Measurements from ENCODE around the gene SSTR3. TPM values are rescaled to one million over a fixed set of nuclear protein-coding genes. Genes with fewer than 3 reads are reported as not detected.
"Not testable (repeated sequence)": the region's sequence is repeated elsewhere in the genome, so short reads cannot be mapped to it uniquely, and the experiment has no call there.

Gene SSTR3
- total RNA-seq, 2 donors from 2014 or later = 0.17 TPM; not detected in 1

GRCh38 chr22:37177755-37178154, 34.5 kb downstream of the SSTR3 start:
- no peak for DNase-seq
- ATAC-seq = no peak
- intact Hi-C loops (cut with DNase I, micrococcal nuclease) = no loop called here

GRCh38 chr22:37177221-37177620, 35.1 kb downstream of the SSTR3 start:
- ATAC-seq (no peak), DNase-seq (no peak)
- intact Hi-C loops (cut with DNase I, micrococcal nuclease) = no loop called here

DNA sequence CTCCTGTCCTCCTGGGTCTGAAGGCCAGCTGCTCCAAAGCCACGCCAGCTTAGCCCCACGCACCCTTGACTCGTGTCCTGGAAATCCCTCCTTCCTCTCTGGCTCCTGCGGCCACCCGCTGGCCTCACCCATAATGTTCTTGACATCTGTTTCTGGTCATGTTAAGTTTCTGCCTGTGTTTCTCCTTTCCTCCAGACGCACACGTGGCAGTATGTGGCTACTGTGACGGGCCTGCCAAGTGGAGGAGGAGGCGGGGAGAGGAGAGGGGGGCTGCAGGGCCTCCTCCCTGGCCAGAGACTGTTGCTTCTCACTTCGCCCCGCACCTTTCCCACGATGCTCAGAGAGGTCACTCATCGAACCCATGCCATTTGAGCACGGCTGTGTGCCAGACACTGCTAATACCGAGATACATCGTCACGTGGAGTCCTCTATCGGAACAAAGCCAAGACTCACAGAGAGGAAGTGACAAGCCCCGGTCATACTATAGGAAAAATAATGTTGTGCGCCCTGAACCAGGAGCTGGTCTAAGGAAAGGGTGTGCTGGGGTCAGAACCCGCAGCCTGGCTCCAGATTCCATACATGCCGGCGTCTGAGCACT, 35.7 kb downstream of the SSTR3 start:
- ATAC-seq (no peak), DNase-seq (peak; percentile 57 to 62)
- intact Hi-C loops (cut with DNase I, micrococcal nuclease) = no loop called here

DNA sequence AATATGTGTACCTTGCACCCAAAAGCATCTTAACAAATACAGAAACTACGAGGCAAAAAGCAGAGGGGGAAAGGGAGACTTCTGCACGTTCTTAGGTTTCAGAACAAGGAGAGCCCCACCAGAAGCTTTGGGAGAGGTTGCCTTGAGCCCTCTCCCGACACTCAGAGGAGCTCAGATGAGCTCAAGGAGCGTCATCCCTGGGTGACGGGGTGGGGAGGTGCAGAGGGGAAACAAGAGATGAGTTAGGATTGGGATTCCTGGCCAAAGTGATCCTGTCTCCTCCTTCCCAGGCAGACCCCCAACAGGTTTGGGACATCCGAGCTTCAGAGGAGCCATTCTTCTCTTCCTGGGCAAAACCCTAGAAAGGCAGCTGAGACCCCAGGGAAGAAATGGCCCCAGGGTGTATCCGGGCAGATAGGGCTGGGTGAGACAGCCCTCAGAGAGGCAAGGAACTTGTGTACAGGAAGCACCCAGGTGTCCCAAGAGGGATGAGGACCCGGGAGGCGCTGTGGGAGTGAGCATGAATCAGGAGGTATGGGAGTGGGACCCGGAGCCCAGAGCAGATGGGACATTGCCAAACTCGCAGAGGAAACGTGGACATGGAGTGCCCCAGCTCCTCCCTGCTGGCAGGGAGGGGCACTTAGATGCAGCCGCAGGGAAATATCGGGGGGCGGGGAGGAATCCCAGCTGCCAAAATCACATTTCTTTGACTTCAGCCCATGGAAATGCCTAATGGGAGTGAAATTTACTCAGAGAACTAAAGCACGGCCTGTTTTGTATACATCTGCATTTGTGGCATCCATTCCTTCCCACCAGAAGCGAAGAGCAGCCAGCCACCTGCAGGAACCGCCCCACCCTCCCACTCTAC, 36.6 kb downstream of the SSTR3 start:
- intact Hi-C loops (cut with DNase I, micrococcal nuclease) = no loop called here
- no peak for ATAC-seq

GRCh38 chr22:37174964-37175363, 37.3 kb downstream of the SSTR3 start:
- intact Hi-C loops (cut with DNase I, micrococcal nuclease) = no loop called here
- ATAC-seq (no peak), DNase-seq (peak in 1 of 2 donors; percentile 17)

More for the DNA sequence above, 36.6 kb downstream of the SSTR3 start:
- peak in 1 of 2 donors; percentile 36 for DNase-seq

- ATAC-seq (no peak), DNase-seq (peak in 1 of 2 donors; percentile 30)
- intact Hi-C loops (cut with DNase I, micrococcal nuclease) = no loop called here
Measured at GRCh38 chr22:37173709-37174108, 38.6 kb downstream of the SSTR3 start.

DNA sequence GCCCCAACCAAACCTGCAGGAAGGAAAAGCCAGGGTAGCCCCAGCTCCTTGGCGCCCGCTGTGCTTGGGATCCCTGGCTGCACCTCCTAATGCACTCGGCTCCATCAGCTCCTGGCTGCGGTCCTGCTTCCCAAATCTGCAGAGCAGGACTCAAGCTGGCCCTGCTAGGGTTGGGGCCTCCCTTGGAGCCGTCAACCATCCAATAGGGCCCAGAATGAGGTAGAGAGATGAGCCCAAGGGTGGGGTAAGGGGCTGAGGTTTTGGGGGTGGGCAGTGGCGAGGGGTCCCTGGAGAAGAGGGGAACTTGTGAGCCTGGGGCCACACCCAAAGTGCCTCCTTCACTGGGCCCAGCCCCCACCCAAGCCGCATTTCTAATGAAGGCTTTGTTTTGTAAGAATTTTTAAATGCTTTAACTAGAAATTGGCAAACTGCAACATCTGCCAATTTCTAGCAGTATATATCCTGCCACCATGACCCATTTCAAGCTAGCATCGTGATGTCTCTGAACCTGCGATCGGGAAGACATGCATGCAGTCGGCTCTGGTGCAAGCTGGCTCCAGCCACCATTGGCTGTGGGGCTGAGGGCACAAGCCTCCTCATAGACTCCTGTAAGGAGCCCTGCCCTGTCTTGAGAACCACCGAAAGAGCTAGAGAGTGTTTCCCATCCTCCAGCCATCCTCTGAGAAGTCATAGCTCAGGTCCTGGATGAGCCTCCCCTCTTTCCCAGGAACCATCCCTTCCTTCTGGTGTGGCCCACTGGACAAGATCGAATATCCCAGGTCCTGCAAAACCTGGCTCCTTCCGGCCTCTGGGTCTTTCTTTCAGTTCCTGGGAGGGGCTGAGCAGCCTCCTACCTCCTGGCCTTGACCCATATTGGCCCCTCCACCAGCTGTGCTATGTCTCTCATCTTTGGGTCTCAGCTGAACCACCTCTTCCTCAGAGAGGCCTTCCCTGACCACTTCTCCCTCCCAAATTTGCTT, 39.7 kb downstream of the SSTR3 start:
- DNase-seq = peak in 1 of 2 donors; percentile 23
- ATAC-seq = no peak
- intact Hi-C loops (cut with DNase I, micrococcal nuclease) = no loop called here

GRCh38 chr22:37171662-37172061, 40.6 kb downstream of the SSTR3 start:
- DNase-seq = no peak
- ATAC-seq = no peak
- intact Hi-C loops (cut with DNase I, micrococcal nuclease) = no loop called here

DNA sequence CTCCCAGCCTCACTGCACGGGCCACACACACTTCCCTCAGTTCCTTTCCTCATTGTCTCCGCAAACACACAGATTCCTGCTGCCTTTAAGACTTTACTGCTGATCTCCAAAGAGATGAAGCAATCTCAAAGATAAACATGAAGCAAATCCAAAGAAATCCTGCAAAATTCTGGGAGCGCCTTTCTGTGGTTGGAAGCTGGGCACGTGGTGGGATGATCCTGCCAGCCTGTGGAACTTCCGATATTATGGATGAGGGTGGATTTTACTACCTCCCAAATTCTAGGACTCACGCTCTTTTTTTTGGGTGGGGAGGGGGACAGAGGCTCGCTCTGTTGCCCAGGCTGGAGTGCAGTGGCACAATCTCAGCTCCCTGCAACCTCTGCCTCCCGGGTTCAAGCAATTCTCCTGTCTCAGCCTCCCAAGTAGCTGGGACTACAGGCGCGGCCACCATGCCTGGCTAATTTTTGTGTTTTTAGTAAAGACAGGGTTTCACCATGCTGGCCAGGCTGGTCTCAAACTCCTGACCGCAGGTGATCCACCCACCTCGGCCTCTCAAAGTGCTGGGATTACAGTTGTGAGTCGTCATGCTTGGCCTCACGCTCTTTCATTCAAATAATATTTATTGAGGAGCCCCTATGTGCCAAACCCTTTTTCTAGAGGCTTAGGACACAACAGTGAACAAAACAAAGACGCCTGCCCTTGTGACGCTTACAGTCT, 41.4 kb downstream of the SSTR3 start:
- DNase-seq = peak in 1 of 2 donors; percentile 16
- ATAC-seq; intact Hi-C loops (cut with DNase I, micrococcal nuclease): not testable (repeated sequence)

GRCh38 chr22:37169947-37170688, 42.2 kb downstream of the SSTR3 start:
- ATAC-seq = no peak
- peak in 1 of 2 donors; percentile 24 for DNase-seq
- intact Hi-C loops (cut with DNase I, micrococcal nuclease) = loop anchor here in 1 of 2 donors (5.0 kb wide), 1 partner anchor 32 kb away; no protein-coding TSS in a partner anchor

DNA sequence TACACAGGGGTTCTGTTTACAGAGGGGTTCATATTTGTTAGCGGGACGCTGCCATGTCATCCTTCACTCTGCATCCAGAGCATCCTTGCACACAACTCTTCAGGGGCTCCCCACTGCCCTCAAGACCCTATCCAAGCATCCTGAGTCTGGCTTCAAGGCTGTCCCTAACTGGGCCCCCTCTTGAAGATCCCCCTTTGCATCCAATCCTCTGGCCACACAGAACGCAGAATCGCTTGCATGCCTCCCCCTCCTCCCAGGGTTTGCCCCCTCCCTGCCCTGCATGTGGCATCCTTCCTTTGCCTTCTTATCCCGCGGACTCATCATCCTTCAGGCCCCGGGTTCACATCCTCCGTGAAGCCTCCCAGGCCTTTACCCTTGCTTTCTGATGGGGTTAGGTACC, 42.9 kb downstream of the SSTR3 start:
- intact Hi-C loops (cut with DNase I, micrococcal nuclease) = loop anchor here in 1 of 2 donors (5.0 kb wide), 1 partner anchor 33 kb away; no protein-coding TSS in a partner anchor
- peak in 1 of 2 donors; percentile 20 for DNase-seq

DNA sequence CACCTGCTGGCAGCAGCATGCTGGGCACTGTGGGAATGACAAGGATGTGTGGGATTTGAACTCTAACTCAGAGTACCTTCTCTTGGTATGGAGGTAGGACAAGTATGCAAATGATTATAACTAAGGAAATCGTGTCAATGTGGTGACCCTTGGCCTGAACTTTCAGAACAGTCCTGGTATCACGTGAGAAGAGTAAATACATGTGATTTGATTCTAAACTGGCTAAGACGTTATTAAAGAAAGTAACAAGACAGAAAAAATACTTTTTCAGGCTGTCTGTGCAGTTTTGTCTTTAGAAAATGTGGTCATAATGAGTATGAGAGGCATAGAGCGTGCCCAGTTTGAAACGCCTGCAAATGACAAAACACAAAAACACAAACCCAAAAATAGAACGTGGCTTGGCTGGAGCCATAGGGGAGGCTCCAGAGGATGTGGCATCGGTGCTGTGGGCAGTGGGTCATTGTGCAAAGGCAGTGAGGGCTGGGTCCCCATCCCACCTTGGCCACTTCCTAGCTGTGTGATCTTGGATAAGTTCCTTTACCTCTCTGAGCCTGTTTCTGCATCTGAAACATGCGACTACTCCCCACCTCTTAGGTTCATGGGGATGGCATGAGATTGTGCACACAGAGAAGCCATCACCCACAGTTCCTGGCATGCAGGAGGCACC, 44.2 kb downstream of the SSTR3 start:
- intact Hi-C loops (cut with DNase I, micrococcal nuclease) = loop anchor here in 1 of 2 donors (5.0 kb wide), 1 partner anchor 34 kb away; no protein-coding TSS in a partner anchor
- ATAC-seq (peak; percentile 72), DNase-seq (peak in 1 of 2 donors; percentile 45)

More for the DNA sequence above, 42.9 kb downstream of the SSTR3 start:
- ATAC-seq = no peak

DNA sequence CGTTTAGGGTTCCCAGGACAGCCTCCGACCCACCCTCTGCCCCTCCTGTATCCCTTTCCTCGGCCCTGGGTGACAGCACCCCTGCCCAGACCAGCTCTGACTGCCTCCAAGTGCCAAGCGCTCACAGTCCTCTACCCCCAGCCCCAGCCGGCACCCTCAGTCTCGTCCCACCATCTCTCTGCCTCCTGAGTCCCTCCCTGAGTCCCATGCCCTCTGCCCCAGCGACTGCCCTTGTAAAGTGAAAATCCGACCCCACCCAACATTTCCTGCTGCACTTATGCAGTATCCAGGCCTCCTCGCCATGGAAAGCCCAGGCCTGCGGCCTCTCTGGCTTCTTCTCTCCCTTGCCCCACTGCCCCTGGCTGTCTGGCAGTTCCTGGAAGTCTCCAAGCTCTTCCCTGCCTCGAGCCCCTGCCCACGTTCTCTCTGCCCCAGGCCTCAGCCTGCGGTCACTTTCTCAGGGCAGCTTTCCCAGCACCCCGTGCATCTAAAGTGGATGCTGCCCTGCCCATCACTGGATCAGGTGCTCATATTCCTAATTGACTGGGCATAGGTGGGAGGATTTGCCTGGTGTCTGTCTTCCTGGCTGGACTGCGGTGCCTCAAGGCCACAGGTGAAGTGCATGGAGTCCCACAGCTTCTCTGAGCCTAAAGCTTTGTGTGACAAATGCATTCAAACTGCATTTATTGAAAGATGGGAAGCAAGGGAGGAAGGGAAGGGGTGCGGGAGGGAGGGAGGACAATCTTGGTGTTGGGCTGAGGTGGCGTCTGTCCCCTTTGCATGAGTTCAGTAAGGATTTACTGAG, 44.9 kb downstream of the SSTR3 start:
- DNase-seq (peak; percentile 64 to 75), ATAC-seq (peak; percentile 80)
- intact Hi-C loops (cut with DNase I, micrococcal nuclease) = loop anchor here in 1 of 2 donors (5.0 kb wide), 1 partner anchor 35 kb away; no protein-coding TSS in a partner anchor

GRCh38 chr22:37166675-37167066, 45.6 kb downstream of the SSTR3 start:
- ATAC-seq (peak; percentile 81), DNase-seq (peak; percentile 84 to 93)
- intact Hi-C loops (cut with DNase I, micrococcal nuclease) = loop anchor here in 1 of 2 donors (5.0 kb wide), 1 partner anchor 36 kb away; no protein-coding TSS in a partner anchor

DNA sequence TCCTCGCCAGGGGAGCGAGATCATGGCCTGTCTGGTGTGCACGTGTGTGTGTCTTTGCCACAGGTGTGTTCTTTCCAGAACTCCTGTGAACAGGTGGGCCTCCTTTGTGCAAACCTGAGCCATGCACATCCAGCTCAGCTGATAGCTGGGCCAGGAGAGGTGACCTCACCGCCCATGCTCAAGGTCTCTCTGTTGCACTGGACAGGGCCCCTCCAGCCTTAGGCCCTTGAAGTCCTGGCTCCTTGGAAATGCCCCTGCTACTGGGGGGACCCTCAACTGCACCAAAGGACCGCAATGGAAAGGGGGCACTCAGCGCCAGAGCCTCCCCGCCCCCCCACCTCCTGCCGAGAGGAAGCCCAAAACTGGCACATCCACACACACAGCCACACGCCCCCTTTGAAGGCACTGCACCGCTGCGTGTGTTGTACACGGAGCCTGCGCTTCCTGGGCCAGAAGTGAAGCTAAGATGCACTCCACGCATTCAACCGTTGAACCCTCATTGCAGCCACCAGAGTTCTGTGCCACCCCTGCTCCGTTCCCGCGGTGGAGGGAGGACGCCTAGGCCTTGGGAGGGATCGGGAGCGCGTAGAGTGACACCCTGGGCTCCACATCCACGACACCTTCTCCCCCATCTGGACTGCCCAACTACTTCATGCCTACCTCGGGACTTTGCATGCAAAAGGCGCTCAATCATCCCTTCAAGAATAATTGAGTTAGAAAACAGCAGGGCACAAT, 46.2 kb downstream of the SSTR3 start:
- DNase-seq (no peak), ATAC-seq (no peak)
- intact Hi-C loops (cut with DNase I, micrococcal nuclease) = loop anchor here in 1 of 2 donors (5.0 kb wide), 1 partner anchor 36 kb away; no protein-coding TSS in a partner anchor
